GM19452 (cell line): ENCODE measurements around the gene HEXD.
A peak's percentile ranks its signal among the peaks of the same experiment; 100 is the strongest.
"Not testable (repeated sequence)": the region's sequence is repeated elsewhere in the genome, so short reads cannot be mapped to it uniquely, and the experiment has no call there.

ENCODE experiments used
- ATAC-seq: cut with Tn5 transposase; IDR thresholded peaks from one replicate; pipeline ENCODE4 v1.9.1; 2021; ENCODE audit not compliant: unreplicated experiment

Gene HEXD

DNA sequence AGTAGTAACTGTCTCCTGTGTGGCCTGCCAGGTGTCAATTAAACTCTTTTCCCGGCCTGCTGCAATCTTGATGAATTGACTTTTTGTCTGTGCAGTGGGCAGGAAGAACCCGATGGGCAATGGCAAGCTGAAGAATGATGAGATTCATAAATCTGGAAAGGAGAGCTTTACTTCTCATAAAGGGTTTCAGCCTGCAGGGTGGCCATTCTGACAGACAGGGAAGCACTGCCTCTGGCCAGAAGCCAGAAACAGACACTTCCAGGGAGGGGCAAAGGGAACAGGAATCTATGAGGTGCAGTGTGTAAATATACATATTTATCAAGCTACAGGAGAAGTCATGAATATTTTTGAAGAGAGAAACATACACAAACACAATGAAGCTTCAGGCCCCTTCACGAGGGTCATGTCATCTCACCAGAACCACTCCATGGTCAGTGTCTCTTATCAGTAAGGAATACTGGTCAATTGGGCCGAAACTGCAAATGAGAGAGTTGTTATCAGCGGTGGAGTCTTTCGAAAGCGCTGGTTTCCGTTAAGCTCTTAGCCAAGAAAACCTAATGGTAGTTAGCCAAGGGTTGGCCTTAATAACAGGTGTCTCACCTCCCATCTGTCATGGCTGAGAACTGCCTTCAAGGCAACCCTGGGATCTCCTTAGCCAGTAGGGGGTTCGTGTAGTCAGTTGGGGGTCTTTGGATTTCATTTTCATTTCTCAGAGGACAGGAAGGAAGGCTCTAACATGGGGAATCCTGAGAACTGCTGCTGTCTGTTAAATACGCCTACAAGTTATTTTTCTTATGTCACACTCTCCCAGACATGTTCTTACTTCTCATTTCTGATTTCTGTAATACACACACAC lies 39.2 kb downstream of the HEXD start:
- no peak for ATAC-seq

DNA sequence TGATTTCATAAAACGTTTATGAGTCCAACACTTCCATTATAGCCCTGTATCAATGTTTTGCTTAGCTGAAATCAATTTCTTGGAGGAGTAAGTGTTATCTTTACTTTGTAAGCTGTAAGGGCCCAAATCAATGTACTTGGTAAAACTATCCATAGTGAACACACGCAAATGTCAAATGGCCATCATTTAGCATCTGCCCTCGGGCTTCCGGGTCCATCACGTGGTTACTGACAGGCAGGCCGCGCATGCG lies 39.7 kb downstream of the HEXD start:
- no peak for ATAC-seq

DNA sequence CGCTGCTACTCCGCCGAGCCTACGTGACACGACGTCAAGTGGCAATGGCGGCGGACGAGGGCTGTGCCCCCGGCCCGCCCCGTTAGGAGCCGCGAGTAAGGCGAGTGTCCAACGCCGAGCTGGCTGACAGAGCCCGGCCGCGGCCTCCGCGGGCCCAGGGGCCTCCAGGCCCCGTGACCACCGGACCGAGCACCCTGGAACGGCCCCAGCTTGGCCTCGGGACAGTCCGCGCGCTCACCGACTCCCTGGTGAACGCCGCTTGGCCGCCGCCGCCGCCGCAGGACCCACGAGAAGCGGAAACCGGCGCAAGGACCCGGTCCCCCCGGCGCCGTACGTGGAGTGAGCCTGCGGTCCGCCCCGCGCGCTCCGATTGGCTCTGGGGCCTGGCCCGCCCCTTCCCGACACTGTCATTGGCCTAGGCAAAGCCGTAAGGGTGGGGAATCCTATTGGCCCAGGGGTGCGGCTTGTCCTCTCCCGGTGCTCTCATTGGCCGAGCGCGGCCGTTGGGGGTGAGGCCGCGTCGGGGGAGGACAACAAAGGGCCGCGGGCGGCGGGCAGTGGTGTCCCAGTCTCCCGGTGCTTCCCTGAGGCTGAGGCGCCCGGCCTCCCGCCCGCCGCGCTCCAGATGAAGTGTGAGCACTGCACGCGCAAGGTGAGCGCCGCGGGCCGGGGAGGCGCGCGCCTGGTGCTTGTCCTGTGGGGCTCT lies 40.2 kb downstream of the HEXD start, which contains the start of gene NARF:
Gene NARF, plus strand, starts transcription at position 563 of the 706 bp plus-strand sequence. Its CDS starts 63 bp downstream, at position 626.
- ATAC-seq, result peak; percentile 87

DNA sequence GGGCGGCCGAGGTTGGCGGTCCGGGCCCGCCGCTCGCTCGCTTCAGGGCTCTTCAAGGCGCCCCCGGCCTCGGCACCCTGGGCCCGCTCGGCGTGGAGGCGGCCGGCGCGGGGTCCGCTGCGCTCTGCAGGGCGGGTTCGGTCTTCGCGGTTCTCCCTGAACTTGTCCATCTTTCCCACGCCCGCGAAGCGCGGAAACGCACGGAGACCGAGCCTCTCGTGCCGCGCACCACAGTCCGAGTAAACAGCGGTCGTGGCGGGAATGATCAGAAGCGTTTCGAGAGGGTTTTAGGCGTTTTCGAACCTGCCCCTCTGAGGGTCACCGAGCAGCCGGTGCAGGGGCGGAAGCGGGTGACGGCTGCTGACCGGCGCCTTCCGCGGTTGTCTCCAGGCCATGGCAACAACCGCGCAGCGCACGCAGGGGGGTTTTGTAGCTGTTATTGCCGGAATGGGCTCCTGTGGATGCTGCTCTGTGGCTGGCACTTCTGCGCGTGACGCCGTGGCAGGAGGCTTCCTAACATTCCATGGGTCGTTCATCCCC lies 40.8 kb downstream of the HEXD start:
- no peak for ATAC-seq

DNA sequence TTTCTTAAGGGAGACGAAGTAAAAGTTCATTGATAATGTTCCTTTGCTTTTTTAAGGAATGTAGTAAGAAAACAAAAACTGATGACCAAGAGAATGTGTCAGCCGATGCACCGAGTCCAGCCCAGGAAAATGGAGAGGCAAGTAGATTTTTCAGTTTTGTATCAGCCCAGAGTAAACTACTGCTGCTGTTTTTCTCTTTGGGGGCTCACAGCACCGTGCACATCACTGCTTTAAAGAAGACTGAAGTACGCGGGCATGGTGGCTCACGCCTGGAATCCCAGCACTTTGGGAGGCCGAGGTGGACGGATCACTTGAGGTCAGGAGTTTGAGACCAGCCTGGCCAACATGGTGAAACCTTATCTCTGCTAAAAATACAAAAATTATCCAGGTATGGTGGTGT lies 41.8 kb downstream of the HEXD start:
- not testable (repeated sequence) for ATAC-seq

DNA sequence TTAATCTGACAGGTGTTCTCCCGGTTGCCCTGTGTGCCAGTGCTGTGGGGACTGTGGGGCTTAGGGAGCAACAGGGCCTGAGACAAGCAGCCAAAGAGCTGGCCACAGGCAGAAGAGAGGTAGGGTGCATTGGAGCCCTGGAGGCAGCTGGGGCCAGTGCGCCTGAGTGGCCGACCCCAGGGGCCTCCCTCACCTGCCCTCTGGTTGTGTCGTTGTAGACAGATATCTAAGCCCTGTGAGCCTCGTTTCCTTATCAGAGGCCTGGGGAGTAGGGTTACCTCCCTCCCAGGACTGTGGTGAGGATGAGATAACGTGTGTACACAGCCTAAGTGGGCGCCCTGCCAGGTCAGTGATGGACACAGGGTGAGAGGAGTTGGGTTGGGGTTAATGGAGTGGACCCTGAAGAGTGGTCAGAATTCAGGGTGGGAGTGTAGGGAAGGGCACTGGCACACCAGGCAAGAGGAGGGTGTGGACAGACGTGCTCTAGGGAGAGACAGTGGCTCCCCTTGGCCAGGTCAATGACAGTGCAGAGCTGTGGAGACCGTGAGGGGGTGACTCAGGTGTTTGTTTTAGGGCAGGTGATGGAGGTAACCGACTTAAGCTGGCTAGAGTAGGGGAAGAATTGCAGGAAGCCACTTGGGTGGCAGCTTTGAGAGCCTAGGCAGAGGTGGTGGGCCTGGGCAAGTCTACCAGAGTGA lies 43.8 kb downstream of the HEXD start:
- ATAC-seq, result no peak

DNA sequence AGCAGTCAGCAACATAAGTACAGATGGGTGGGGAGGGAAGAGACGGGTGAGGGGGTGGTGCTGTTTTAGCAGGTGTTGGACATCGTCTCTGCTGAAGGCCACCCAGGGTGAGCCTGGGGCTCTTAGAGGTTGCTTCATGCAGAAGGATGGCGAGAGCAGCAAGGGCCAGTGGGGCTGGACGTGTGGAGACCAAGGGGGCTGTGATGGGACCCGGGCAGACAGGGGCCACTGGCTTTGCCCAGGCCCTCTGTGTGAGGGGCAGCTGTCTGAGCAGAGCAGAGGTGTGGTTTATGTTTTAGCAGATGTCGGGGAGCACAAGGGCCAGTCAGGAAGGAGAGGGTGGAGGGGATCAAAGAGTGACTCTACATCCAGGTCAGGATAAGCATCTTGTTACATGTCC lies 45.2 kb downstream of the HEXD start:
- ATAC-seq, result no peak

DNA sequence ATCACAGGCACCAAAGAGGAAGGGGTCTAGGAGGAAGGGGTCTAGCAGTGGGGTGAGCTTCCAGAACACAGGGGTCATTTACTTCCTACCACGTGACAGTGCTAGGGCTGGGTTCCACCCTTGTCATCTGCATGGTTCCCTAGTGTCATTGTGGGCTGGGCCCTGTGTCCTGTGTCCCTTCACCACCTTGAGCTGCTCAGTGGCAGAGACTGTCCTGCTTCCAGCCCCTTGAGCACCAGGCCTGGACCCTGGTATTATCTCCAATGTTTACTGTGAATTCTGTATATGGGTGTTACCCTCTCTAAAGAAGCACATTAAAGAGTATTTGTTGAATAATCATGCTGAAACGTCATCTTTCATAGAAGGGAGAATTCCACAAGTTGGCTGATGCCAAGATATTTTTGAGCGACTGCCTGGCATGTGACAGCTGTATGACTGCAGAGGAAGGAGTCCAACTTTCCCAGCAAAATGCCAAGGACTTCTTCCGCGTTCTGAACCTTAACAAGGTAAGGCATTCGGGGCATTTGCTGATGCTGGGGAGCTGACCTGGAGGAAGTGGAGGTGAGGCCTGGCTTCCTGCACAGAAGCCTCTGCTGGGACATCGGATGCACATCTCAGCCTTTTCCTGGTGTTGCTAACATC lies 45.9 kb downstream of the HEXD start:
- no peak for ATAC-seq

DNA sequence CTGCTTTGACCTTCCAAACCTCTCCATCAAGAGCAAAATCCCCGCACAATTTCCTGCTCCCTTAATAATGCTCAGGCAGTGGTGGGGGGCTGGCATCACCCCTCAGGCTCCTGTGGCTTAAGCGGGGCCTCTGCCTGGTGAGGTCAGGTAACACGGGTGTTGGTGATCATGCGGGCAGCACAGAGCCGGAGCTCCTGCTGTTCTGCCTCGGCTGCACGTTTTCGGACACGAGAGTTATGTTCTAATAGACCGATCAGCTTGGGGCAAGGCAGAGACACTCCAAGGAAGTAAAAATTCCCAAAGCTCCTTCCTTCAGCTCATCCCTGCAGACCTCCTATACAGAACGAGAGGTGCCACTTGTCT lies 46.4 kb downstream of the HEXD start:
- no peak for ATAC-seq

DNA sequence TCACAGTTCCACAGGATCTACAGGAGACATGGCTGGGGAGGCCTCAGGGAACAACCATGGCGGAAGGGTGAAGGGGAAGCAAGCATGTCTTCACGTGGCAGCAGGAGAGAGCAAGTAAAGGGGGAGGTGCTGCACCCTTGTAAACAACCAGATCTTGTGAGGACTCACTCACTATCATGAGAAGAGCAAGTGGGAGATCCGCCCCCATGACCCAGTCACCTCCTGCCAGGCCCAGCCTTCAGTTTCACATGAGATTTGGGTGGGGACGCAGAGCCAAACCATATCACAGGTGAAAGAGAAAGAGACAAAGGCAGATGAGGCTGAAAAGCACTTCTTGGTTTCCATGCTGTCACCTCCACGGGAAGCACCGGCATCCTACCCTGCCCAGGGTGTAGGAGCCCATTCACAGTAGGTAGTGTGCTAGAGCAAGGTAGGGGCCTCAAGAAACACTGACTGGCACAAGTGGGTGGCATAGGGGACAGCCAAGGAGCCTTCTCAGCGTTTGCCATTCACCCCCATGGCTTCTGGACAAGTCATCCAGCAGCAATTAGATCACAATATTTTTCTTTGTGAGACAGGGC lies 47.0 kb downstream of the HEXD start:
- ATAC-seq, result no peak

DNA sequence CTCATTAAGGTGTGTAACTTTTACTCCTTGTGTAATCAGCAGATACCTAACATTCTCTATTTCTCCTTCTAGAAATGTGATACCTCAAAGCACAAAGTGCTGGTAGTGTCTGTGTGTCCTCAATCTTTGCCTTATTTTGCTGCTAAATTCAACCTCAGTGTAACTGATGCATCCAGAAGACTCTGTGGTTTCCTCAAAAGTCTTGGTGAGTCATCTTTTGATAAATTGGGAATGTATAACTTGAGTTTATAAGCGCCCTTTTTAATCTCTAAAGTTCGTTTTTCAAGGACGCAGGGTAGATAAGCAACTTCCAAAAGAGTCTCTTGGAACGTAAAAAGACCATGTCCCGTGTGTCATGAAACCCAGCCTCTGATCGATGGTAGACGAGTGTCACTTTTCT lies 50.5 kb downstream of the HEXD start:
- ATAC-seq, result no peak

DNA sequence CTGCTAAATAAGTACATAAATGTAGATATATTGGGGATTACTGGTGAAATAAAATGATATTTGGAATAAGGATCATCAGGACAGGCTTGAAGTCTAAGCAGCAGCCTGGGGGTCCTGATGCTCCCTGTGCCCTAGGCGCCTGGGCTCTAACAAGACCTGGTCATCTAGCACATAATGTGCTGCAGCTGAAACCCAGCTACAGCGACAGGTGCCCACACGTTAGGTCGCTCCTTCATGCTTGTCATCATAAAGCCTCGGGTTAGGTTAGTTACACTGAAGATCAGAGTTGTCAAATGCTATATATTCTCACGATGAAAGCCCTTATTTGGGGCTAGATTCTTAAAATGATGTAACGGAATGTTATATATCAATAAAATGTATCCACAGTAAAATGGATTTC lies 51.9 kb downstream of the HEXD start:
- ATAC-seq, result no peak

DNA sequence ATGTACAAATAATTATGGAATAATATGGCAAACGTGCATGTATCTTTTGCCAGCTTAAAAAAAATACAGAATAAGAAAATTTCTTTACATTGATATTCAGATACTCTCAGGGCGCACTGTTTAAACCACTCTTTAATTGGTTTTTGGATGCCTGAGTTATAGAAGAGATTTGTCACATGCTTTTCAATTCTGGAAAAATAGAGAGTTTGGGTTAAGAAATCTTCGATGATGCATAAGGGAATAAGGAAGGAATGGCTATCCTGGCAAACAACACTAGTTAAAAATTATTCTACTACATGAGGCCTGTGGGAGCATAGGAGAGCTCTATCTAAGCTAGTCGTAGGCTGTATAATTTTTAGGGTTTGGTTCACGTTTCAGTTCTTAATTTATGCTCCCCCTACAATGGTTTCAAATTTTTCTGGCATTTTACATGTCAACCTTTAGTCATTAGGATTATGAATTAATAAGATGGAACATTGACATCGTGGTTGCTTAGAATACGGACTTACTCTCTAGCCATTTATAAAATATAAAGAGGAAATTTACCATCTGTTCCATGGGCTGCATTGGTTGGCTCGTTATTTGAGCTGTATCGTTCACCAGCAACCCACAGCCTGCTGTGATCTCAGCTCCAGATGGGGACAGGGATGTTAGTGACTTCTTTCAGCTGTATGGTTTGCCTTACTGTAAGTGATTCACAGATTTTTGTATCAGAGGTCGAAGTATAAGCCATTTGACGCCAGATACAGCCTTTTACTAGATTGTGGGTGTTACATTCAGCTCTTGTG lies 56.3 kb downstream of the HEXD start:
- no peak for ATAC-seq

DNA sequence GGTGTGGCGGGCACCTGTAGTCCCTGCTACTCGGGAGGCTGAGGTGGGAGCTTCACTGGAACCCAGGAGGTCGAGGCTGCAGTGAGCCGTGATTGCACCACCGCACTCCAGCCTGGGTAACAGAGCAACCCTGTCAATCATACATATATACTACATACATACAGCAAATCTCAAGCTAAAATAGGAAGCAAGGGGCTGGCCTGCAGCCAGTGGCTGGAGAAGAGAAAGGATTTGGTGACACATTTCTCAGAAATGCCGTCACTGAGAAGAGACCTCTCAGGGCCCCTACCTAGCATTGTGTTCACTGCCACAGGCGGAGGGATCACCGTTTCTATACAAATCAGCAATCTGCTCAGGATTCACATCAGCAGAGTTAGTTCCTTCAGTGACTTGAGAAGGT lies 57.3 kb downstream of the HEXD start:
- no peak for ATAC-seq

DNA sequence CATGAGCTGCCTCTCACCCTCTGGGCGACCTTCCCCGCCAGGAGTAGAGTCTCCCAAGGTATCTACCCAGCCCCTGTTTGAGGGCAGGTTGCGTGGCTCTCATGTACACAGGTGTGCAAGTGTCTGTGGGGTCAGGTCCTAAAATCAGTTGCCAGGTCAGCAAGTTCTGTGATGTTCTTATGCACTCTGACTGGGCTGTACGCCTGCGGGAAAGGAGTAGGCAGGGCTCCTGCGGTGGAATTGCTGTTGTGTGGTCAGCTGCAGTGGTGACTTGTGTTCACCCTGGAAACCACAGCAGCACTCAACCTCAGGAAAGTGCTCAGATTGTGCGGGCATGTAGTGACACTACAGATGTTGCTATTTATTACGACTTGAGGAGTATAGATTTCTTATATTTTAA lies 59.8 kb downstream of the HEXD start:
- ATAC-seq, result no peak

DNA sequence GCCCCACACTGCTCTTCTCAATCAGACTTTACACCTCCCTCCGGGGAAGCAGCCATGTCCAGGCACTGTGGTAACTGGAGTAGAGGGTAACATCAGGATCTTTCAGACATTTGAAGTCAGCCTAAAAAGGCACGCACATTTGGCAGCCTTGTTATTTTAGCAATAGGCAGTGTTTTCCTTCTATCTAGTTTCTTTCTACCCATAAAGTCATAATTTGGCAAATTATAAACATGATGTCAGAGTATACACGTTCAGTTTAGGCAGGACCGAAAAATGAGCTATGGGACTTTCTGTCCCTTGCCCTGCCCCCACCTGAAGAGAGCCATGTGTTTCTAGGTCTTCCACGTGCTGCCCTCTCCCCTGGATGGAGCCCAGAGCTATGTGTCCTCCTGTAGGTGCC lies 61.5 kb downstream of the HEXD start:
- no peak for ATAC-seq

DNA sequence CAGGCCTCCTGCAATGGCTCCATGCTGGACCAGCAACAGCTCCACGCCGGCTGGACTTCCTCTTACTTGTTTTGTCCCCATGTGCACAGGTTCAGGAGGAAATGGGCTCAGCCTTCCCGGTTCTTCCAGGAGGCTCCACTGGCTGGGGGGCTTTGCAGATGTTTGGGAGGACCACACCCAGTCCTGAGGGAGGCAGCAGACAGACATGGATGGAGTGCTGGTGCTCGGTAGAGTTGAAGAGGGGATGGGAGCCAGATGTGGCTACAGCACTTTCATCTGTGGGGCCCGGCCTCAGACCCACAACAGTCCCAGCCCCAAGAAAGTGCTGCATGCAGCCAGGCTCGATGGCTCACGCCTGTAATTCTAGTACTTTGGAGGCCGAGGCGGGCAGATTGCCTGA lies 62.2 kb downstream of the HEXD start:
- no peak for ATAC-seq

DNA sequence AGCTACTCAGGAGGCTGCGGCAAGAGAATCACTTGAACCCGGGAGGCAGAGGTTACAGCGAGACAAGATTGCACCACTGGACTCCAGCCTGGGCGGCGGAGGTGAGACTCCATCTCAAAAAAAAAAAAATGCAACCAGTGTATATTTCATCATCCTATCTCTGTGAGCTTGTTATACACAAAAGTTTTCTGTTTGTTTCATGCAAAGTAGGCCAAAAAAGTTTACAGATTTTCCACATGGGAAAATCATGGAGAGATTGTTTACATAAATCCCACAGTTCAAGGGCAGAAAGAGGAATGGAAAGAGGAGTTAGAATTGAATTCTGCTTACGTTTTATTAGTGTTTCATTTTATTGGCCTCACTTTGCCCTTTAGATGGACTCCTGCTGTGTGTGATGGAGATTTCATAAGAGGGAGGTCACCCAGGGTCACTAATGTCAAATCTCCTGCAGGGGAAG lies 65.1 kb downstream of the HEXD start:
- no peak for ATAC-seq

DNA sequence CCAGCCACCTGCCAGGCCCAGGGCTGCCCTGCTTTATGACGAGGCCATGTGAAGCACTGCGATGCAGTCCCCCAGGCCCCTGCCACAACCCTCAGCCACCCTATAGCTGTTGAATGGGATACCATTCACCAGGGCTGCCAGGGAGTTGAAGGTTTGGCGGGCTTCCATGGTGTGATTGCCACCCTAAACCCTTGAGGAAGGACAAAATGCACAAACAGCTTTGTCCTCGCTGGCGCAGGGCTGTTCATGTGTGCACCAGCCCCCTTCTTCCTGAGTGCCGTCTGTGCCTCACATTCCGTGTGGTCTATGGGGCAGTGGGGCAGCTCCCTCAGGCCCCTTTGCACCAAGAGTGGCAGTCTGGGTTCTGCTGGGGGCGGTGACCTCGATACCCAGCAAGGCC lies 65.7 kb downstream of the HEXD start:
- ATAC-seq, result no peak
